GM12875 (cell line): ENCODE results near the gene ADGRL3.

Source experiments
- H3K4me3 ChIP-seq: one replicate; pipeline ENCODE4 v1.5.1; 2011; ENCODE audit warnings: low read depth, low read length, control low read depth
- TF ChIP-seq, protein P1 (sequence below): IDR thresholded peaks from 2 replicates; pipeline ENCODE4 v1.5.1; 2011; ENCODE audit warnings: low read depth, mild to moderate bottlenecking, control low read depth, inconsistent platforms, low read length, moderate library complexity, borderline replicate concordance; ENCODE audit not compliant: insufficient read depth

ADGRL3 gene

DNA sequence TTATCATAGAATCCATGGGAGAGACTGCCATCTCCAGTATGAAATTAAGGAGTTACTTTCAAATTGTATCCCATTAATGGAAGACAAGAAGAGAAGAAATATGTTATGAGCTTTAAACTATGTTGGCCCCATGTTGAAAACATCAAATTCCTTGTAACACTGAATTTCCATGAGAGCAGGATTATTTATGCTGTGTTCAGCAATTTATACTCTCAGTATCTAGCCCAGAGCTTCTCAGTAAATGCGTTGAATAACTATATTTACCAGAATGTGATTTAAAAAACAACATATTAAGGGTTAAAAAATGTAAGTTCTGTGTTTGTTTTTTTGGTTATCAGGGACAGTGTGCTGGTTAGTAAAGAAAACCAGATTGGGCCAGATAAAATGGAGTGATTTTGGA lies 74.2 kb downstream of the ADGRL3 start:
- TF ChIP-seq, protein P1, sequence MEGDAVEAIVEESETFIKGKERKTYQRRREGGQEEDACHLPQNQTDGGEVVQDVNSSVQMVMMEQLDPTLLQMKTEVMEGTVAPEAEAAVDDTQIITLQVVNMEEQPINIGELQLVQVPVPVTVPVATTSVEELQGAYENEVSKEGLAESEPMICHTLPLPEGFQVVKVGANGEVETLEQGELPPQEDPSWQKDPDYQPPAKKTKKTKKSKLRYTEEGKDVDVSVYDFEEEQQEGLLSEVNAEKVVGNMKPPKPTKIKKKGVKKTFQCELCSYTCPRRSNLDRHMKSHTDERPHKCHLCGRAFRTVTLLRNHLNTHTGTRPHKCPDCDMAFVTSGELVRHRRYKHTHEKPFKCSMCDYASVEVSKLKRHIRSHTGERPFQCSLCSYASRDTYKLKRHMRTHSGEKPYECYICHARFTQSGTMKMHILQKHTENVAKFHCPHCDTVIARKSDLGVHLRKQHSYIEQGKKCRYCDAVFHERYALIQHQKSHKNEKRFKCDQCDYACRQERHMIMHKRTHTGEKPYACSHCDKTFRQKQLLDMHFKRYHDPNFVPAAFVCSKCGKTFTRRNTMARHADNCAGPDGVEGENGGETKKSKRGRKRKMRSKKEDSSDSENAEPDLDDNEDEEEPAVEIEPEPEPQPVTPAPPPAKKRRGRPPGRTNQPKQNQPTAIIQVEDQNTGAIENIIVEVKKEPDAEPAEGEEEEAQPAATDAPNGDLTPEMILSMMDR = no peak
- H3K4me3 ChIP-seq = no peak overlapping the region

DNA sequence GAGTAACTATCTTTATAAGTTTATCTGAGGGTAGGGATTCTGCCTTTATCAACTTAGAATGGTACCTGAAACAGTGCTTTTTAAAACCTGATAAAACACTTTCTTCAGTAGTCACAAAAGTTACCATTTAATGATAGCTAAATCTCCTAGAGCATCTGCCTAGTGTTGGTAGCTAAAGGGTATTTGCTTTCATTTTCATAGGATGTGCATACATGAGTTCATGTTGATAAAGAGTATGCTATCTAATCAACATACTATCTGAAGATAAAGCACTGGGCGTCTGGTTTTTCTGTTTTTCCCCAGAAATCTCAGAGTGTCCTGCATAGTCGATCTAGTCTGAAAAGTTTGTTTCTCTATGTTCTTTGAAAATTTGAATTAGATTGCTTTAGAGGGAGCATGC lies 75.1 kb downstream of the ADGRL3 start:
- TF ChIP-seq, protein P1 = no peak
- no peak overlapping the region for H3K4me3 ChIP-seq

DNA sequence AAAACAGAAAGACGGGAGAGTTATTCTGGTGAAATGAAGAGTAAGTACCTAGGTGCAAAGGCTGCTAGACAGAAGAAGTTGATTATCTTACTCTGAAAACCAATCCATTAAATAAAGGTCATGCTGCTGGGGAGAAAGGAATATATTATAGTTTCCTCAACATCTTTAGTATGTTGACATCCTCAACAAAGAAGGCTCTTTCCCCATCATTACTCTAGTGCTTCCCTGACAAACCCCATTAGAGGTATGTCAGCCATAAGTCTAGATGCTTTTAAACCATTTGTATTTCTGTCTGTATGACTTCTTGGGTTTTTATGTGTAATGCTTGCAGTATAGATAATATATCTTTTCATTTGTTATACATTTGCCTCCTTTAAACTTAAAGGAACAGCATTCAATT lies 75.9 kb downstream of the ADGRL3 start:
- H3K4me3 ChIP-seq = no peak overlapping the region
- TF ChIP-seq, protein P1 = no peak

DNA sequence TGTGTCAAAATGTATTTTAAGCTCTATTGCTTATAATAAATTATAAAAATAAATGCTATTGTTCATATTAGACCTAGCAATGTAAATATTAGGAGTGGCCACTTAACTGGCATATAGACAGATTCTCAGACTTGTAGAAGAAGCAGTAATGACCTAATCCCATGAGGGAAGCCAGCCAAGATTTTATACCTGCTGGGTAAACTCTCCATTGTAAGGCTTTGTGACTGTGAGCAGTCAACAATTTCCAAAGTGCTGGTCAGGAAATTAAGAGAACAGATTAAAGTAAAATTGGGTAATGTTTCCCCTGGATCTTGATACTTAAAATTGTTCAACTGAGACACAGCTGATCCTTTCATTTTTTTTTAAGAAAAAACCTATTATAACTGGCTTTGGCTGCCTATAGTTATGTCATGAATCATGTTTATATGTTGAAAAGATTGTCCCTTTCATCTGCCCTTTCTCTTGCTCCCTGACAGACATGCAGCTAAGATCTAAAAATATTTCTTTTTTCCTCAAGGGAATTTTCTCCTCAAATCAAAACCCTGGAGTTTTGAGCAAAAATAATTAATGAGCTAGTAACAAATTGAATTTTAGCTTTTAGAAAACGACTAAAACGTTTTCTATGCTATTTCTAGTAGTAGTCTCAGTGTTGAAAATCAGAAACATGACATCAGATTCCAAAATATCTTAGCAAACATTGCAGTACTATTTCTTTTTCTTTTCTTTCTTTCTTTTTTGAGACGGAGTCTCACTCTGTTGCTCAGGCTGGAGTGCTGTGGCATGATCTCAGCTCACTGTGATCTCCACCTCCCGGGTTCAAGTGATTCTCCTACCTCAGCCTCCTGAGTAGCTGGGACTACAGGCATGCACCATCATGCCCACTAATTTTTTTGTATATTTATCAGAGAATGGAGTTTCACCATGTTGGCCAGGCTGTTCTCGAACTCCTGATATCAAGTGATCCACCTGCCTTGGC lies 77.9 kb downstream of the ADGRL3 start:
- TF ChIP-seq, protein P1 = no peak
- no peak overlapping the region for H3K4me3 ChIP-seq

DNA sequence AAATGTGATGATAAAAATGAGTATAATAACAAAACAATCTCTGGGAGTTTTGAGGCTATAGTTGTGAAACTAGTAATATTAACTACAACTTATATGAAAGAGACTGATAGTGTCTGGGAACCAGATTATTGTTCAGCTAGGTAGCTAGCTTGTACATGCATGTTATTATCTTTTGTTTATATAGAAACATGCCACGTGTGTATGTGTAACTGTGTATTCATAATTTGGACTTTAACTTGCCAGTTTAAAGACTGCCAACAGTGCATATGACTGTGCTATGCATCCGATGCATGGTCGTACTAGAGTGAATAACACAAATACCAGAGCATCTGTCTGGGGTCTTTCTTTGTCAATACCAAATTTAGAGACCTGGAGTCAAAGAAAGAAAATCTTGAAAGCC lies 92.2 kb downstream of the ADGRL3 start:
- TF ChIP-seq, protein P1 = no peak
- no peak overlapping the region for H3K4me3 ChIP-seq

DNA sequence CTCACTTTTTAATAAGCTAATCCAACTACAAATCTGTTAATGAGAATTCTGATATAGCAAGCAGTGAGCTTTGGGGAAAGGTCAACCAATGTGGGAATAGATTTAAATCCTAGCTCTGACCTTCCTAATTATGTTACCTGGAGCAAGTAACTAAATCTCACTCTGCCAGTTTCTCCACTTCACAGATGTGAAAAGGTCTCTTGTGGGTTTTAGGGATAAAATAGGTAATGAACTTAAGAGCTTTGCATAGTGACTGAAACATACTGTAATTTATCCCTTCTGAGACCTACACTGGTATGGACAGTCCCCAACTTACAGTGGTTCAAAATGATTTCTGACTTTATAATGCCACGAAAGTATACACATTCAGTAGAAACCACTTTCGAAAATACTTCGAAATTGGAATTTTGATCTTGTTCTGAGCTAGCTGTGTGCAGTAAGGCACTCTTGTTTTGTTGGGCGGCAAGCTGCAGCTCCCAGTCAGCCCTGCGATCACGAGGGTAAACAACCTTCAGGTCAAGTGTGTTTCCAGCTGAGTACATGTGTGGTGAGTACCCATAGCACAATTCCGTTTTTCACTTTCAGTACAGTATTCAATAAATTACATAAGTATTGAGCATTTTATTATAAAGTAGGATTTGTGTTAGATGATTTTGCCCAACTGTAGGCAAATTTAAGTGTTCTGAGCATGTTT lies 93.7 kb downstream of the ADGRL3 start:
- TF ChIP-seq, protein P1 = no peak
- no peak overlapping the region for H3K4me3 ChIP-seq
